GM18867 (cell line): ENCODE measurements around the gene SH3D19.
"Not testable (repeated sequence)": the region's sequence is repeated elsewhere in the genome, so short reads cannot be mapped to it uniquely, and the experiment has no call there.

Experiments used
- ATAC-seq: cut with Tn5 transposase; IDR thresholded peaks from one replicate; pipeline ENCODE4 v1.9.1; 2021; ENCODE audit warnings: mild to moderate bottlenecking, moderate library complexity; ENCODE audit not compliant: unreplicated experiment

The SH3D19 gene

GRCh38 chr4:151276787-151277562, 48.4 kb downstream of the SH3D19 start, which contains the start of gene PRSS48:
TSS of gene PRSS48 (plus strand) at chr4:151277161. CDS start at chr4:151277173, 12 bp downstream.
- ATAC-seq: peak; percentile 68

- ATAC-seq: not testable (repeated sequence)
Observed at GRCh38 chr4:151268905-151269304, 56.5 kb downstream of the SH3D19 start.

DNA sequence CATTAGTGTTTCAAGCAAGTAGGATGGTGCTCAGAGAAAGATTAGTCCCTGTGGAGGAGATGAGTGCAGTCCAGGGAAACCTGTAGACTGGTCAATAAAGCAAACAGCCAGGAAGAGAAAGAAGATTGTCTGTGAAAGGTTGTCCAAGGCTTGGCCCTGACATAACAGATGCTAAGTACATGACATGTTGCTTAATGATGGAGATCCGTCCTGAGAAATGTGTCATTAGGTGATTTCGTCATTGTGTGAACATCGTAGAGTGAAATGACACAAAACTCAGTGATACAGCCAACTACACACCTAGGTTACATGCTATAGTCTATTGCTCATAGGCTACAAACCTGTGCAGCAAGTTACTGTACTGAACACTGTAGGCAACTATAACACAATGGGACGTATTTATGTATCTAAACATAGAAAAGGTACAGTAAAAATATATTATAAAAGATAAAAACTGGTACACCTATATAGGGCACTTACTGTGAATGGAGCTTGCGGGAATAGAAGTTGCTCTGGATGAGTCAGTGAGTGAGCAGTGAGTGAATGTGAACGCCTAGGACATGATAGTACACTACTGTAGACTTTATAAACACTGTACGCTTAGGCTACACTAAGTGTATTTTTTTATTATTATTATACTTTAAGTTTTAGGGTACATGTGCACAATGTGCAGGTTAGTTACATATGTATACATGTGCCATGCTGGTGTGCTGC, 57.4 kb downstream of the SH3D19 start:
- no peak for ATAC-seq

DNA sequence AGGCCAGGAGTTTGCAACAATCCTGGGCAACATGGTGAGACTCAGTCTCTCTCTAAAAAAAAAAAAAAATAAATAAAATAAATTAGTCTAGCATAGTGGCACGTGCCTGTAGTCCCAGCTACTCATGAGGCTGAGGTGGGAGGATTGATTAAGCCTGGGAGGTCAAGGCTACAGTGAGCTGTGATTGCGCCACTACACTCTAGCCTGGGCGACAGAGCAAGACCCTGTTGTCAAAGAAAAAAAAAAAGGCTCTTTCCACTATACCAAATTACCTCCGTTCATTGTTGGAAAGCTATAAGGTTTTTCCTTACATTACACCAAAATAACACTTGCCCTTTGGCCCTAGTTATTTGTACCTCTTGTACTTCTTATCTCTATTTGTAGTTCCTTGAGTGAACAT, 58.3 kb downstream of the SH3D19 start:
- ATAC-seq: no peak

GRCh38 chr4:151266497-151266896, 58.9 kb downstream of the SH3D19 start:
- no peak for ATAC-seq

DNA sequence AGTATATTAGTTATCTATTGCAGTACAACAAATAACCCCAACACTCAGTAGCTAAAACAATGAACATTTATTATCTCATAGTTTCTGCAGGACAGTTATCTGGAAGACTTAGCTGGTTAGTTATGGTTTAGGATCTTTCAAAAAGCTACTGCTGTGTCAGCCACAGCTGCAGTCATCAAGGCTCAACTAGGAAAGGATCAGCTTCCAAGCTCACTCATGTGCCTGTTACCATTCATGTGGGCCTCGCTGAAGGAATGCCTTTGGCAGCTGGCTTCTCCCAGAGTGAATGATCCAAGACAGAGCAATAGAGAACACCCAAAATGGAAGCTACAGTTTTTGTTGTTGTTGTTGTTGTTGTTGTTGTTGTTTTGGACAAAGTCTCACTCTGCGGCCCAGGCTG, 62.0 kb downstream of the SH3D19 start:
- no peak for ATAC-seq

- no peak for ATAC-seq
Observed at GRCh38 chr4:151260526-151260925, 64.9 kb downstream of the SH3D19 start.

- ATAC-seq: no peak
Observed at GRCh38 chr4:151259752-151260151, 65.7 kb downstream of the SH3D19 start.

- ATAC-seq: no peak
Observed at GRCh38 chr4:151257704-151258103, 67.7 kb downstream of the SH3D19 start.

DNA sequence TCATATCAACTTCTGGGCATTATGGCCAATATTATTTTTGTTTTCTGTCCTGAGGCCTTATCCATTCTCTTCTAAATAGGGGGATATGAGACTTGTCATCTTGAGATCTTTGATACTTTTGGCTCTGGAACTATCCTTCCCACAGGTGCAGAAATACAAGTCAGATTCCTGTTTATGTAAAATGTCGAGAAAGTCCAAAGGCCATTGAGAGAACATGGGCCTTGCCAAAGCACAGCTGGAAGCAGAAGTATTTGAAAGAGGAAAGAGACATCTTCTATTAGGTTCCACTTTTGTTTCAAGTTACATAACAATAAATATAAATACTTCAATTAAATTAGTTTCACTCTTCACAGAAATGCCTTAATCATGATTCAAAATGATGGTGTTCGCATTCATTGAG, 69.3 kb downstream of the SH3D19 start:
- no peak for ATAC-seq

GRCh38 chr4:151255680-151256079, 69.7 kb downstream of the SH3D19 start:
- ATAC-seq: not testable (repeated sequence)

- ATAC-seq: not testable (repeated sequence)
Observed at GRCh38 chr4:151255226-151255625, 70.2 kb downstream of the SH3D19 start.

DNA sequence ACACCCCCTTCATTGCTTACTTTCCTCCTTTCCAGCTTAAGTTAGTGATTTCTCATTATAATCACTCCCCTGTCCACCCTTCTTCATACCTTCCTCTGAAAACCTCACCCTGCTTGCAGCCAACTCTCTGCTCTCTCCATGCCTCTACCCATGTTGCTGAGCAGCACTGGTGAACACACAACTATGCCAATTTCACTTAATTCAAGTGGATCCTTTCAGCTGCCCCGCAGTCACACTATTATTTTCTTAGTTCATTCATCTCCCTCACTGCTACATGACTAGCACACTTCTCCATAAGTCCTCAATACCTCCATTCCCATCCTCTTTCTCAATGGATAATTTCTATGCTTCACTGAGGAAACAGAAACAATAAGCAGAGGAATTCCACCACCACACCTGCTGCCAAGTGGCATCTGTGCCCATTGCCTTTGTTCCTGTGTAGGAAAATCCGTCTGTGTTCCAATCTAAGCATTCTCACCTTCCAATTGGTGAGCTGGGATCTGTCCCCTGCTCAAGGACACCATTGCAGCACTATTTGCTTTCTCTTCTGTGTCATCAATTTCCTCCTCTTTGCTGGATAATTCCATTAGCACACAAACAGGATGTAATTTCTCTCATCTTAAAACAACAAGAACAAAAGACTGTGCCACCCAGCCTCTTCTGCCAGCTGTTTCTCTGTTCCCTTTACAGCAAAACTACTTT, 73.7 kb downstream of the SH3D19 start:
- ATAC-seq: no peak

- no peak for ATAC-seq
Observed at GRCh38 chr4:151250706-151251105, 74.7 kb downstream of the SH3D19 start.

- no peak for ATAC-seq
Observed at GRCh38 chr4:151248519-151248918, 76.9 kb downstream of the SH3D19 start.

DNA sequence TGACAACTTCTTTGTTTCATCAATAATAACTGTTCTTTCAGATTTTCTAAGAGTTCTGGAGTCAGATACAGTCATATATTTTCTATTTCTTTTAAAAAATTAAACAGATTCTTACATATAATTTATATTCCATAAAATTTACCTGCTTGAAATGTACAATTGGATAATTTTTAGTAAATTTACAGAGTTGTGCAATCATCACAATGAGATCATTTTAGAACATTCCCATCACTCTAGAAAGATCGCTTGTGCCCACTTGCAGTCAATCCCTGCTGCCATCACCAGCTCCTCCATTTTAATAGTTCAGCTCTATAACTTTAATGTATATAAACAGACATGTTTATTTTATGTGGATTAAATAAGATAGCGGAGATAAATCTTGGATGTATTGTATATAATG, 78.0 kb downstream of the SH3D19 start:
- ATAC-seq: no peak

DNA sequence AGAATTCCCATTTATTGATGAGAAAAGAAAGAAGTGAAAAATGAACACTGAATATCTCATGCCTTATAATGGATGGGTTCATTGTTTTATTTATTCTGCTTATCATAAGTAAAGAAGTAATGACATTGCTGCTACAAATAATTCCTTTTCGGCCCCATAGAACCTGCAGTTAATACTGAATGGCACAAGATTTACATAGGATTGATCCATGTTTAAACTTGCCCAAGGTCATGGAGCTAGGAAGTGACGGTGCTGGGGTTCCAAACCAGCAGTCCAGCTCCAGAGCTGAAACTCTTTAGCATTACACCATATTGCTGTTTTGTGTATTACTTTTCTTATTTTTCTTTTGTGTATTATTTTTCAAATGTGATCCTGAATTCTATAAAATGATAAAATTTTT, 78.7 kb downstream of the SH3D19 start:
- no peak for ATAC-seq

GRCh38 chr4:151242305-151242704, 83.1 kb downstream of the SH3D19 start:
- ATAC-seq: no peak

- no peak for ATAC-seq
Observed at GRCh38 chr4:151239608-151240007, 85.8 kb downstream of the SH3D19 start.

- no peak for ATAC-seq
Observed at GRCh38 chr4:151238477-151238876, 86.9 kb downstream of the SH3D19 start.

- no peak for ATAC-seq
Observed at GRCh38 chr4:151236036-151236435, 89.4 kb downstream of the SH3D19 start.

DNA sequence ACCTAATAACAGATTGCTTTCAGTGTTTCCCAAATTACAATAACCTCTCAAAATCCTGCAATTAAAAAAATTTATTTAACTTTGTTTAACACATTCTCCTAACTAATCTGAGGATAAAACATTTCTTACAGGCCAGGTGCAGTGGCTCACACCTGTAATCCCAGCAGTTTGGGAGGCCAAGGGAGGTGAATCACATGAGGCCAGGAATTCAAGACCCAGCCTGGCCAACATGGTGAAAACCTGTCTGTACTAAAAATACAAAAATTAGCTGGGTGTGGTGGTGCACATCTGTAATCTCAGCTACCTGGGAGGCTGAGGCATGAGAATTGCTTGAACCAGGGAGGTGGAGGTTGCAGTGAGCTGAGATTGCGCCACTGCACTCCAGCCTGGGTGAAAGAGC, 90.0 kb downstream of the SH3D19 start:
- ATAC-seq: not testable (repeated sequence)
